Measurements from ENCODE around the gene CPED1. TPM values are rescaled to one million over a fixed set of nuclear protein-coding genes. Genes with fewer than 3 reads are reported as not detected.

CPED1 gene
- total RNA-seq, 1 donor from 2014 or later = 0.26 TPM

GRCh38 chr7:121048195-121048594 is 59.7 kb downstream of the CPED1 start:
- FAIRE-seq (no peak), DNase-seq (ENCODE audit: low read depth) (no peak)
- no peak for TF ChIP-seq CTCF (IDR thresholded peaks at IDR 0.05; ENCODE audit: insufficient read depth, low read length, severe bottlenecking)
- Histone ChIP-seq H3K36me3 (ENCODE audit: control insufficient read depth, insufficient read depth, low read length) (no peaks in the 10 kb centered on the region), H3K27me3 (ENCODE audit: control insufficient read depth, insufficient read depth, low read length) (no peaks in the 10 kb centered on the region), H3K4me3 (ENCODE audit: low read depth, low read length) (no peak overlapping the region)

GRCh38 chr7:121049028-121049791 is 60.7 kb downstream of the CPED1 start:
- Histone ChIP-seq H3K4me3 (ENCODE audit: low read depth, low read length) (no peak overlapping the region), H3K36me3 (ENCODE audit: control insufficient read depth, insufficient read depth, low read length) (no peaks in the 10 kb centered on the region), H3K27me3 (ENCODE audit: control insufficient read depth, insufficient read depth, low read length) (no peaks in the 10 kb centered on the region)
- FAIRE-seq (peak; percentile 28), DNase-seq (ENCODE audit: low read depth) (no peak)
- no peak for TF ChIP-seq CTCF (IDR thresholded peaks at IDR 0.05; ENCODE audit: insufficient read depth, low read length, severe bottlenecking)

DNA sequence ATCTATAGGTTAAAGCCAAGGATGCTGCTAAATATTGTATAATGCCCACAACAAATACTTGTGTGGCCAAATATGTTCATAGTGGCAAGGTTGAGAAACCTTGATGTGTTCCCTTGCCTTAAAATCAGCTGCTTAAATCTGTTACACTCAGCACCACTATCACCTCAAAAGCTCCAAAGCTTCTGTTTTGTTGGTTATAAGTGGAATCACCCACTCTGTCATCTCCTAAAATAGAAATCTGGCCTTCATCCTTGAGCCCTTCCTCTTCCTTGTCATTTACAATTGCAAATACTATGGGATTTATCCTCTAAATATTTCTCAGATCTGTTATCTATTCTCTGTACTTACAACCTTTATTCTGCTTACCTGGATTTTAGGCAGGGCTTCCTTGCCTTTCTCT is 61.4 kb downstream of the CPED1 start:
- Histone ChIP-seq H3K36me3 (ENCODE audit: control insufficient read depth, insufficient read depth, low read length) (no peaks in the 10 kb centered on the region), H3K27me3 (ENCODE audit: control insufficient read depth, insufficient read depth, low read length) (no peaks in the 10 kb centered on the region), H3K4me3 (ENCODE audit: low read depth, low read length) (no peak overlapping the region)
- FAIRE-seq (no peak), DNase-seq (ENCODE audit: low read depth) (no peak)
- TF ChIP-seq CTCF (IDR thresholded peaks at IDR 0.05; ENCODE audit: insufficient read depth, low read length, severe bottlenecking) = no peak

- Histone ChIP-seq H3K4me3 (ENCODE audit: low read depth, low read length) (no peak overlapping the region), H3K27me3 (ENCODE audit: control insufficient read depth, insufficient read depth, low read length) (no peaks in the 10 kb centered on the region), H3K36me3 (ENCODE audit: control insufficient read depth, insufficient read depth, low read length) (no peaks in the 10 kb centered on the region)
- DNase-seq (ENCODE audit: low read depth) (no peak), FAIRE-seq (no peak)
- TF ChIP-seq CTCF (IDR thresholded peaks at IDR 0.05; ENCODE audit: insufficient read depth, low read length, severe bottlenecking) = no peak
Observed at GRCh38 chr7:121053219-121053618, 64.7 kb downstream of the CPED1 start.

DNA sequence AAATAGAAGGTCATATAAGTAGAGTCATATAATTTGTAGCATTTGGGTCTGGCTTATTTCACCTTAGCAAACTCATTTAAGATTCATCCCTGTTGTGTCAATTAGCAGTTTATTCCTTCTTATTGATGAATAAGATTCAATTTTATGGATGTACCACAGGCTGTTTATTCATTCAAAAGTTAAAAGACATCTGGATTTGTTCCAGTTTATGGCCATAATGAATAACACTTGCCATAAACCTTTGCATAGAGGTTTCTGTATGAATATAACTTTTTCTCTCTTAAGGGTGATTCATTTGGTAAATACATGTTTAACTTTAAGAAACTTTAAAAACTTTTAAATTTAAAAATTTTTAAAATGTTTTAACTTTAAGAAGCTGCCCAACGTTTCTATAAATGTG is 66.4 kb downstream of the CPED1 start:
- TF ChIP-seq CTCF (IDR thresholded peaks at IDR 0.05; ENCODE audit: insufficient read depth, low read length, severe bottlenecking) = no peak
- H3K36me3 ChIP-seq (ENCODE audit: control insufficient read depth, insufficient read depth, low read length) = no peaks in the 10 kb centered on the region
- no peak for FAIRE-seq
- H3K27me3 ChIP-seq (ENCODE audit: control insufficient read depth, insufficient read depth, low read length) = no peaks in the 10 kb centered on the region
- DNase-seq (ENCODE audit: low read depth) = no peak
- no peak overlapping the region for H3K4me3 ChIP-seq (ENCODE audit: low read depth, low read length)

DNA sequence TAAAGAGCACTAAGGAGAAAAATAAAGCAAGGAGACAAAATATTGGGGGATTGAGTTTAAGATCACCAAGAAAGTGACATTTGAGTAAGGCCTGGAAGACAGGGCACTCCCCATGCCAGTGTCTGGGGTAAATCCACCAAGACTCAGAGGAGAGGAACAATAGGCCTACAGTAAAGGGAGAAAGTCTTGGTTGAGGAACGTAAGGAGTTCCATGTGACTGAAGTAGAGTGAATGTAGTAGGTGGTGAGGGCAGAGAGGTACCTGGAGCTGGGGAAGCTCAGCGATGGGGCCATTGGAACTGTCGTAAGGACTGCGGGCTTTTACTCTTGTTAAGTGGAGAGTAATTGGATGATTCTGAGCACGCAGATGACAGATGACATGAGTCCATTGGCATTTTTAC is 69.4 kb downstream of the CPED1 start:
- DNase-seq (ENCODE audit: low read depth) (no peak), FAIRE-seq (no peak)
- TF ChIP-seq CTCF (IDR thresholded peaks at IDR 0.05; ENCODE audit: insufficient read depth, low read length, severe bottlenecking) = no peak
- no peaks in the 10 kb centered on the region for H3K27me3 ChIP-seq (ENCODE audit: control insufficient read depth, insufficient read depth, low read length)
- no peaks in the 10 kb centered on the region for H3K36me3 ChIP-seq (ENCODE audit: control insufficient read depth, insufficient read depth, low read length)
- H3K4me3 ChIP-seq (ENCODE audit: low read depth, low read length) = no peak overlapping the region
